NCI-H524 treated with DMSO at 0.1 percent for 48 hours (cell line): ENCODE measurements around the gene TCP11L2.
A peak's percentile ranks its signal among the peaks of the same experiment; 100 is the strongest.
"Not testable (repeated sequence)": the region's sequence is repeated elsewhere in the genome, so short reads cannot be mapped to it uniquely, and the experiment has no call there.

Source experiments
- DNase-seq: peaks from one replicate; lab custom pipeline; 2025; lab: John Stamatoyannopoulos, UW

Gene TCP11L2

GRCh38 chr12:106343214-106343528 lies 40.6 kb downstream of the TCP11L2 start:
- no peak for DNase-seq

GRCh38 chr12:106344131-106344530 lies 41.6 kb downstream of the TCP11L2 start:
- DNase-seq, result no peak

GRCh38 chr12:106345746-106346145 lies 43.2 kb downstream of the TCP11L2 start:
- DNase-seq, result peak; percentile 20

GRCh38 chr12:106348411-106348810 lies 45.9 kb downstream of the TCP11L2 start:
- DNase-seq, result no peak

GRCh38 chr12:106353175-106353574 lies 50.6 kb downstream of the TCP11L2 start:
- DNase-seq, result no peak

- DNase-seq, result peak; percentile 55
Measured at GRCh38 chr12:106357549-106358395, 55.2 kb downstream of the TCP11L2 start, which contains the start of gene POLR3B. POLR3B (plus strand) TSS chr12:106357748; CDS start chr12:106357880, 132 bp downstream.

GRCh38 chr12:106358396-106359241 lies 56.1 kb downstream of the TCP11L2 start:
- no peak for DNase-seq

- DNase-seq, result no peak
Measured at GRCh38 chr12:106359646-106360399, 57.3 kb downstream of the TCP11L2 start.

- DNase-seq, result no peak
Measured at GRCh38 chr12:106360400-106360994, 58.0 kb downstream of the TCP11L2 start.

- DNase-seq, result no peak
Measured at GRCh38 chr12:106362971-106363370, 60.4 kb downstream of the TCP11L2 start.

GRCh38 chr12:106364261-106364660 lies 61.7 kb downstream of the TCP11L2 start:
- DNase-seq, result no peak

- no peak for DNase-seq
Measured at GRCh38 chr12:106369624-106370346, 67.3 kb downstream of the TCP11L2 start.

GRCh38 chr12:106378788-106379187 lies 76.3 kb downstream of the TCP11L2 start:
- no peak for DNase-seq

GRCh38 chr12:106380954-106381353 lies 78.4 kb downstream of the TCP11L2 start:
- DNase-seq, result no peak

GRCh38 chr12:106381866-106382265 lies 79.3 kb downstream of the TCP11L2 start:
- DNase-seq, result not testable (repeated sequence)

- DNase-seq, result no peak
Measured at GRCh38 chr12:106386813-106387535, 84.4 kb downstream of the TCP11L2 start.

GRCh38 chr12:106387848-106388377 lies 85.4 kb downstream of the TCP11L2 start:
- DNase-seq, result no peak

GRCh38 chr12:106389151-106389550 lies 86.6 kb downstream of the TCP11L2 start:
- DNase-seq, result no peak

- no peak for DNase-seq
Measured at GRCh38 chr12:106392759-106393158, 90.2 kb downstream of the TCP11L2 start.
